AG09309 (cell line): ENCODE results near the gene C7orf57.
A peak's percentile ranks its signal among the peaks of the same experiment; 100 is the strongest.

ENCODE experiments used
- DNase-seq: peaks from one replicate; pipeline ENCODE4 v3.0.0-alpha.2; 2010; ENCODE audit warnings: low read depth
- H3K4me3 ChIP-seq: 2 replicates; pipeline ENCODE4 v1.5.1; 2011; ENCODE audit warnings: mild to moderate bottlenecking, low read depth, low read length, moderate library complexity; ENCODE audit not compliant: control insufficient read depth
- CTCF ChIP-seq: IDR thresholded peaks from 2 replicates; pipeline ENCODE4 v1.5.1; 2011; ENCODE audit warnings: mild to moderate bottlenecking, low read depth, low read length, inconsistent platforms; ENCODE audit not compliant: insufficient read depth, control insufficient read depth; ENCODE audit errors: missing control alignments

C7orf57 gene

GRCh38 chr7:48087349-48087748 lies 52.0 kb downstream of the C7orf57 start:
- DNase-seq: no peak
- H3K4me3 ChIP-seq: no peak overlapping the region
- TF ChIP-seq CTCF: peak; percentile 21

- no peak for TF ChIP-seq CTCF
- peak; percentile 77 for DNase-seq
- peak overlapping the region; percentile 80 for H3K4me3 ChIP-seq
Observed at GRCh38 chr7:48088559-48089045, 53.3 kb downstream of the C7orf57 start.

- TF ChIP-seq CTCF: no peak
- peak within 1 kb of the TSS; percentile 80 for H3K4me3 ChIP-seq
- DNase-seq: no peak
Observed at GRCh38 chr7:48089046-48090003, 54.0 kb downstream of the C7orf57 start, which contains the start of gene UPP1. TSS of gene UPP1 (plus strand) at chr7:48089265. CDS start at chr7:48094784, 5,519 bp downstream.

- no peak for DNase-seq
- TF ChIP-seq CTCF: no peak
- H3K4me3 ChIP-seq: no peak overlapping the region; the same call in 1 of the 2 replicates
Observed at GRCh38 chr7:48090095-48090805, 54.9 kb downstream of the C7orf57 start.

GRCh38 chr7:48091506-48092433 lies 56.4 kb downstream of the C7orf57 start:
- no peak for DNase-seq
- TF ChIP-seq CTCF: no peak
- H3K4me3 ChIP-seq: no peak overlapping the region
